ENCODE measurements around the gene ARMC2. TPM values are rescaled to one million over a fixed set of nuclear protein-coding genes. Genes with fewer than 3 reads are reported as not detected.

ARMC2 gene
- total and polyA plus RNA-seq, 2 donors (not counting 1 experiment from before 2014, with no cell fraction given) = 4.8 to 9.9 TPM

- 86% methylated on average over 2 of the region's 10 CpGs for WGBS (ENCODE audit: insufficient coverage)
- Histone ChIP-seq H3K4me2 (replicated peaks; ENCODE audit: low read depth, low read length, poor library complexity, severe bottlenecking) (no peak overlapping the region), H3K9me3 (ENCODE audit: control extremely low read depth in 1 of 3, control insufficient read depth in 2 of 3, insufficient read depth in 1 of 3, low read length in 2 of 3) (peaks cover 0 to 6% (median 0%) of the 10 kb centered on the region in 3 donors), H3K27ac (ENCODE audit: low read length in 2 of 2) (no peak overlapping the region), H3K4me1 (ENCODE audit: control insufficient read depth in 2 of 2, insufficient read depth in 2 of 2, low read length in 2 of 2) (no peaks in the 10 kb centered on the region), H3K4me3 (ENCODE audit: control extremely low read depth in 1 of 5, extremely low read depth in 1 of 5, insufficient read depth in 1 of 5, low read depth in 2 of 5, low read length in 4 of 5) (no peak overlapping the region), H2AFZ (ENCODE audit: insufficient read depth, low read depth, low read length, poor library complexity, severe bottlenecking) (no peak overlapping the region), H3K36me3 (replicated peaks in 1 of 2; ENCODE audit: control extremely low read depth in 1 of 2, control insufficient read depth in 1 of 2, extremely low read depth in 1 of 2, insufficient read depth in 2 of 2, low read length in 1 of 2) (peaks cover 0 to 3% of the 10 kb centered on the region in 2 experiments), H3K27me3 (replicated peaks in 1 of 4; ENCODE audit: control extremely low read depth in 1 of 4, control insufficient read depth in 3 of 4, insufficient read depth in 4 of 4, low read length in 3 of 4) (no peaks in the 10 kb centered on the region), H3K79me2 (ENCODE audit: control insufficient read depth, insufficient read depth, low read length) (no peaks in the 10 kb centered on the region), H4K20me1 (ENCODE audit: control insufficient read depth, insufficient read depth, low read length, poor library complexity, severe bottlenecking) (no peaks in the 10 kb centered on the region), H3K9ac (ENCODE audit: low read length) (no peak overlapping the region)
- Mint-ChIP-seq H3K4me1 (no peaks in the 10 kb centered on the region), H3K9me3 (ENCODE audit: insufficient read depth) (no peaks in the 10 kb centered on the region), H3K27me3 (no peaks in the 10 kb centered on the region), H3K27ac (no peak overlapping the region), H3K4me3 (no peak overlapping the region)
- ATAC-seq (ENCODE audit: low read depth) = no peak
- intact Hi-C loops (cut with micrococcal nuclease) = no loop called here
- TF ChIP-seq EZH2 (IDR thresholded peaks at IDR 0.05; ENCODE audit: borderline replicate concordance, insufficient read depth, low read depth, low read length, poor library complexity, severe bottlenecking) = no peak
- TF ChIP-seq CTCF (IDR thresholded peaks at IDR 0.05) = no peak
- ChIA-PET POLR2A (no interaction called here), CTCF (no interaction called here)
- DNase-seq = no peak
These were observed 134.2 kb downstream of the ARMC2 start for GRCh38 chr6:108982154-108983113.

- Histone ChIP-seq H3K4me3 (ENCODE audit: control extremely low read depth in 1 of 5, extremely low read depth in 1 of 5, insufficient read depth in 1 of 5, low read depth in 2 of 5, low read length in 4 of 5) (no peak overlapping the region), H2AFZ (ENCODE audit: insufficient read depth, low read depth, low read length, poor library complexity, severe bottlenecking) (no peak overlapping the region), H3K36me3 (replicated peaks in 1 of 2; ENCODE audit: control extremely low read depth in 1 of 2, control insufficient read depth in 1 of 2, extremely low read depth in 1 of 2, insufficient read depth in 2 of 2, low read length in 1 of 2) (peaks cover 2 to 4% of the 10 kb centered on the region in 2 experiments), H3K9ac (ENCODE audit: low read length) (no peak overlapping the region), H4K20me1 (ENCODE audit: control insufficient read depth, insufficient read depth, low read length, poor library complexity, severe bottlenecking) (no peaks in the 10 kb centered on the region), H3K4me1 (ENCODE audit: control insufficient read depth in 2 of 2, insufficient read depth in 2 of 2, low read length in 2 of 2) (no peaks in the 10 kb centered on the region), H3K9me3 (ENCODE audit: control extremely low read depth in 1 of 3, control insufficient read depth in 2 of 3, insufficient read depth in 1 of 3, low read length in 2 of 3) (peaks cover 0 to 6% (median 0%) of the 10 kb centered on the region in 3 donors), H3K27me3 (replicated peaks in 1 of 4; ENCODE audit: control extremely low read depth in 1 of 4, control insufficient read depth in 3 of 4, insufficient read depth in 4 of 4, low read length in 3 of 4) (no peaks in the 10 kb centered on the region), H3K4me2 (replicated peaks; ENCODE audit: low read depth, low read length, poor library complexity, severe bottlenecking) (no peak overlapping the region), H3K79me2 (ENCODE audit: control insufficient read depth, insufficient read depth, low read length) (no peaks in the 10 kb centered on the region), H3K27ac (ENCODE audit: low read length in 2 of 2) (no peak overlapping the region)
- no peak overlapping the region for H3K27ac Mint-ChIP-seq
- ATAC-seq (ENCODE audit: low read depth) = no peak
- H3K4me1 Mint-ChIP-seq = no peaks in the 10 kb centered on the region
- ChIA-PET CTCF (no interaction called here), POLR2A (no interaction called here)
- WGBS (ENCODE audit: insufficient coverage) = no CpG with 5 or more reads among the region's 1 CpG
- no peaks in the 10 kb centered on the region for H3K9me3 Mint-ChIP-seq (ENCODE audit: insufficient read depth)
- no peak for TF ChIP-seq EZH2 (IDR thresholded peaks at IDR 0.05; ENCODE audit: borderline replicate concordance, insufficient read depth, low read depth, low read length, poor library complexity, severe bottlenecking)
- TF ChIP-seq CTCF (IDR thresholded peaks at IDR 0.05) = no peak
- intact Hi-C loops (cut with micrococcal nuclease) = no loop called here
- no peak for DNase-seq
- H3K27me3 Mint-ChIP-seq = no peaks in the 10 kb centered on the region
- H3K4me3 Mint-ChIP-seq = no peak overlapping the region
These were observed 134.9 kb downstream of the ARMC2 start for GRCh38 chr6:108983151-108983550.

All from B cell (primary cell).